Measurements from ENCODE around the gene NRN1L. TPM values are rescaled to one million over a fixed set of nuclear protein-coding genes. Genes with fewer than 3 reads are reported as not detected.

The NRN1L gene
- total and polyA plus RNA-seq, 2 of the 4 experiments (the other 2 are of a cell fraction) = 0.27 TPM; not detected in 1

GRCh38 chr16:67928561-67929364 lies 44.1 kb downstream of the NRN1L start:
- H3K4ac ChIP-seq (ENCODE audit: low read depth, low read length) = no peak overlapping the region
- in situ Hi-C loops (cut with MboI; ENCODE audit: low sequenced_read_pairs) (loop anchor here (5.0 to 25.0 kb wide), 3 partner anchors 116 to 391 kb away; partner anchors contain the start of gene RIPOR1), intact Hi-C loops (cut with micrococcal nuclease) (loop anchor here (1.0 to 2.0 kb wide), 5 partner anchors 45 to 407 kb away; partner anchors contain the start of gene THAP11), dilution Hi-C loops (cut with HindIII; ENCODE audit: low sequenced_read_pairs, unreplicated experiment) (no loop called here)
- peaks cover 5 to 22% of the 10 kb centered on the region in 2 experiments; a peak in 2 of 4 replicates for H3K79me1 ChIP-seq (ENCODE audit: low read depth in 1 of 2, low read length in 2 of 2)
- no peak overlapping the region for H3K14ac ChIP-seq (replicated peaks; ENCODE audit: low read depth, low read length)
- no peaks in the 10 kb centered on the region for H3K9me3 ChIP-seq (ENCODE audit: control insufficient read depth, insufficient read depth, low read length)
- H2AK9ac ChIP-seq (replicated peaks; ENCODE audit: low read depth, low read length, poor library complexity) = peak overlapping the region; percentile 87
- H2AK5ac ChIP-seq (ENCODE audit: low read depth, low read length) = no peak overlapping the region
- ChIA-PET POLR2A (ENCODE audit: unreplicated experiment) (interaction anchor here (0.5 kb wide), 1 partner anchor 109 kb away, joined by 3 read pairs; no protein-coding TSS in a partner anchor), CTCF (interaction anchor here (0.6 to 1.0 kb wide), 3 partner anchors 26 to 246 kb away, joined by 3 read pairs; no protein-coding TSS in a partner anchor)
- peaks cover 34% of the 10 kb centered on the region for H4K20me1 ChIP-seq (ENCODE audit: insufficient read depth, low read length)
- no peak overlapping the region for H2BK20ac ChIP-seq (ENCODE audit: low read depth, low read length)
- H4K5ac ChIP-seq (ENCODE audit: low read depth, low read length) = no peak overlapping the region
- 0% methylated on average over 1 of the region's 16 CpGs; no CpG with 5 or more reads in 1 of the 2 experiments for WGBS, 2 experiments (ENCODE audit: extremely low coverage in 2 of 2, insufficient read length in 1 of 2)
- H3K9me1 ChIP-seq (ENCODE audit: insufficient read depth, low read length) = no peaks in the 10 kb centered on the region
- peak overlapping the region; percentile 86 for H2AFZ ChIP-seq (replicated peaks; ENCODE audit: low read length, poor library complexity)
- no peak overlapping the region for H2BK120ac ChIP-seq (ENCODE audit: low read depth, low read length)
- TF ChIP-seq, protein P1, sequence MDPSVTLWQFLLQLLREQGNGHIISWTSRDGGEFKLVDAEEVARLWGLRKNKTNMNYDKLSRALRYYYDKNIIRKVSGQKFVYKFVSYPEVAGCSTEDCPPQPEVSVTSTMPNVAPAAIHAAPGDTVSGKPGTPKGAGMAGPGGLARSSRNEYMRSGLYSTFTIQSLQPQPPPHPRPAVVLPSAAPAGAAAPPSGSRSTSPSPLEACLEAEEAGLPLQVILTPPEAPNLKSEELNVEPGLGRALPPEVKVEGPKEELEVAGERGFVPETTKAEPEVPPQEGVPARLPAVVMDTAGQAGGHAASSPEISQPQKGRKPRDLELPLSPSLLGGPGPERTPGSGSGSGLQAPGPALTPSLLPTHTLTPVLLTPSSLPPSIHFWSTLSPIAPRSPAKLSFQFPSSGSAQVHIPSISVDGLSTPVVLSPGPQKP (IDR thresholded peaks at IDR 0.05; ENCODE audit: borderline replicate concordance, low read depth, low read length) = no peak
- peak; percentile 94 for TF ChIP-seq RAD21 (IDR thresholded peaks at IDR 0.05; ENCODE audit: low read length)
- no peak for TF ChIP-seq RFX5 (IDR thresholded peaks at IDR 0.05; ENCODE audit: low read depth, low read length)
- no peak for TF ChIP-seq MAFK (IDR thresholded peaks at IDR 0.05; ENCODE audit: low read depth, low read length)
- no peak for TF ChIP-seq POLR2A (IDR thresholded peaks at IDR 0.05; ENCODE audit: low read depth, low read length)
- no peak for TF ChIP-seq BHLHE40 (IDR thresholded peaks at IDR 0.05; ENCODE audit: low read depth, low read length)
- no peak for TF ChIP-seq FOS (IDR thresholded peaks at IDR 0.05; ENCODE audit: low read depth, low read length)
- no peak for TF ChIP-seq RCOR1 (IDR thresholded peaks at IDR 0.05; ENCODE audit: insufficient replicate concordance, low read length)
- TF ChIP-seq MXI1 (IDR thresholded peaks at IDR 0.05; ENCODE audit: borderline replicate concordance, low read depth, low read length) = no peak
- TF ChIP-seq USF2 (IDR thresholded peaks at IDR 0.05; ENCODE audit: low read depth, low read length) = no peak
- TF ChIP-seq, protein P2, sequence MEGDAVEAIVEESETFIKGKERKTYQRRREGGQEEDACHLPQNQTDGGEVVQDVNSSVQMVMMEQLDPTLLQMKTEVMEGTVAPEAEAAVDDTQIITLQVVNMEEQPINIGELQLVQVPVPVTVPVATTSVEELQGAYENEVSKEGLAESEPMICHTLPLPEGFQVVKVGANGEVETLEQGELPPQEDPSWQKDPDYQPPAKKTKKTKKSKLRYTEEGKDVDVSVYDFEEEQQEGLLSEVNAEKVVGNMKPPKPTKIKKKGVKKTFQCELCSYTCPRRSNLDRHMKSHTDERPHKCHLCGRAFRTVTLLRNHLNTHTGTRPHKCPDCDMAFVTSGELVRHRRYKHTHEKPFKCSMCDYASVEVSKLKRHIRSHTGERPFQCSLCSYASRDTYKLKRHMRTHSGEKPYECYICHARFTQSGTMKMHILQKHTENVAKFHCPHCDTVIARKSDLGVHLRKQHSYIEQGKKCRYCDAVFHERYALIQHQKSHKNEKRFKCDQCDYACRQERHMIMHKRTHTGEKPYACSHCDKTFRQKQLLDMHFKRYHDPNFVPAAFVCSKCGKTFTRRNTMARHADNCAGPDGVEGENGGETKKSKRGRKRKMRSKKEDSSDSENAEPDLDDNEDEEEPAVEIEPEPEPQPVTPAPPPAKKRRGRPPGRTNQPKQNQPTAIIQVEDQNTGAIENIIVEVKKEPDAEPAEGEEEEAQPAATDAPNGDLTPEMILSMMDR (conservative IDR thresholded peaks at IDR 0.05; ENCODE audit: low read depth, low read length) = peak; percentile 87
- no peak for TF ChIP-seq NFE2L2 (IDR thresholded peaks at IDR 0.05; ENCODE audit: low read depth, low read length)
- TF ChIP-seq MAZ (IDR thresholded peaks at IDR 0.05; ENCODE audit: borderline replicate concordance, low read depth, low read length) = no peak
- peak; percentile 91 for TF ChIP-seq SMC3 (IDR thresholded peaks at IDR 0.05; ENCODE audit: low read depth, low read length)
- no peak overlapping the region for H3K4me2 ChIP-seq (ENCODE audit: low read depth, low read length)
- TSS peak; percentile 26 for BruUV-seq (replicated peaks)
- no peak overlapping the region for H4K91ac ChIP-seq (ENCODE audit: insufficient read depth, low read depth, low read length)
- DNase-seq (peak; percentile 43), ATAC-seq (ENCODE audit: low read depth) (peak; percentile 92)
- H3K23ac ChIP-seq (ENCODE audit: low read depth, low read length) = no peak overlapping the region
- no peak overlapping the region for H3K4me3 ChIP-seq (ENCODE audit: insufficient read depth, low read depth, low read length)
- H4K8ac ChIP-seq (ENCODE audit: low read depth in 2 of 2, low read length in 2 of 2) = no peak overlapping the region
- no peak overlapping the region for H3K9ac ChIP-seq (ENCODE audit: low read depth, low read length)
- no peaks in the 10 kb centered on the region for H3K27me3 ChIP-seq (ENCODE audit: control insufficient read depth, insufficient read depth, low read length)
- no peak overlapping the region for H2BK5ac ChIP-seq (ENCODE audit: low read depth, low read length, poor library complexity, severe bottlenecking)
- H3K56ac ChIP-seq (ENCODE audit: extremely low read depth, insufficient read depth, low read length) = no peak overlapping the region
- peaks cover 27% of the 10 kb centered on the region for H3K36me3 ChIP-seq (ENCODE audit: control insufficient read depth, insufficient read depth, low read length)
- H2BK15ac ChIP-seq (ENCODE audit: low read depth, low read length) = no peak overlapping the region
- H3K18ac ChIP-seq (ENCODE audit: low read depth, low read length) = no peak overlapping the region
- H3K4me1 ChIP-seq (ENCODE audit: control insufficient read depth, insufficient read depth, low read length) = no peaks in the 10 kb centered on the region
- H3K27ac ChIP-seq (ENCODE audit: insufficient read depth, low read length) = no peak overlapping the region
